ENCODE data around the gene AFAP1L2.
"Not testable (repeated sequence)": the region's sequence is repeated elsewhere in the genome, so short reads cannot be mapped to it uniquely, and the experiment has no call there.

The AFAP1L2 gene

GRCh38 chr10:114334301-114334700 lies 70.0 kb downstream of the AFAP1L2 start:
- no peak for DNase-seq

- not testable (repeated sequence) for DNase-seq
Observed at GRCh38 chr10:114333441-114333840, 70.9 kb downstream of the AFAP1L2 start.

GRCh38 chr10:114332301-114333192 lies 71.8 kb downstream of the AFAP1L2 start:
- no peak for DNase-seq

- DNase-seq, result no peak
Observed at GRCh38 chr10:114329634-114330365, 74.5 kb downstream of the AFAP1L2 start.

- no peak for DNase-seq
Observed at GRCh38 chr10:114328874-114329273, 75.4 kb downstream of the AFAP1L2 start.

- no peak for DNase-seq
Observed at GRCh38 chr10:114328441-114328812, 75.9 kb downstream of the AFAP1L2 start.

GRCh38 chr10:114327537-114328440 lies 76.5 kb downstream of the AFAP1L2 start:
- no peak for DNase-seq

GRCh38 chr10:114326795-114327194 lies 77.5 kb downstream of the AFAP1L2 start:
- no peak for DNase-seq

GRCh38 chr10:114323023-114323422 lies 81.3 kb downstream of the AFAP1L2 start:
- no peak for DNase-seq

- DNase-seq, result no peak
Observed at GRCh38 chr10:114322344-114322743, 82.0 kb downstream of the AFAP1L2 start.

- DNase-seq, result no peak
Observed at GRCh38 chr10:114320249-114321116, 83.8 kb downstream of the AFAP1L2 start.

- no peak for DNase-seq
Observed at GRCh38 chr10:114319406-114320248, 84.7 kb downstream of the AFAP1L2 start.

GRCh38 chr10:114316744-114317143 lies 87.6 kb downstream of the AFAP1L2 start:
- DNase-seq, result no peak

GRCh38 chr10:114315566-114316420 lies 88.5 kb downstream of the AFAP1L2 start:
- no peak for DNase-seq

- DNase-seq, result no peak
Observed at GRCh38 chr10:114313866-114314265, 90.4 kb downstream of the AFAP1L2 start.

GRCh38 chr10:114313139-114313538 lies 91.2 kb downstream of the AFAP1L2 start:
- no peak for DNase-seq

GRCh38 chr10:114311496-114312209 lies 92.6 kb downstream of the AFAP1L2 start:
- DNase-seq, result no peak

GRCh38 chr10:114311023-114311422 lies 93.3 kb downstream of the AFAP1L2 start:
- DNase-seq, result no peak

- DNase-seq, result no peak
Observed at GRCh38 chr10:114310346-114310745, 94.0 kb downstream of the AFAP1L2 start.
